Measurements from ENCODE around the gene AHNAK.

- TF ChIP-seq CTCF (IDR thresholded peaks at IDR 0.05) (peak in 1 of 7 experiments; percentile 6), POLR2A (IDR thresholded peaks at IDR 0.05) (no peak), EP300 (IDR thresholded peaks at IDR 0.05) (no peak), POLR2AphosphoS5 (IDR thresholded peaks at IDR 0.05) (no peak)
Observed at GRCh38 chr11:62501432-62501891, 45.1 kb downstream of the AHNAK start.

Measured in stomach (tissue), 4 donors.